ENCODE measurements around the gene RPL21.

Gene RPL21

DNA sequence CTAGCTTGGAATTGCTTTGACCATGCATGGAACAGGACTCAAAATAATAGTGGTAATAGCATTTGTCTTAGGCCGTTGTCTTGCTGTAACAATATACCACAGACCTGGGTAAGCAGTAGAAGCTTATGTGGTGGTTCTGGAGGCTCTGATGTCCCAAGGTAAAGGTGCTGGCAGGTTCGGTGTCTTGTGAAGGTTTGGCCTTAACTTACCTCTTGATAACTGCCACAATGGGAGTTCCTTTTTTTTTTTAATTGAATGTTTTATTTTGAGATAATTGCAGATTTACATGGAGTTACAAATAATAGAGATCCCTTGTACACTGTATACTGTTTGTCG lies 5.8 kb downstream of the RPL21 start:
- Histone ChIP-seq H3K27me3 (no peaks in the 10 kb centered on the region), H3K9ac (no peak overlapping the region), H3K27ac (no peak overlapping the region), H3K4me3 (no peak overlapping the region), H3K9me3 (no peaks in the 10 kb centered on the region), H3K4me1 (peaks cover 19% of the 10 kb centered on the region), H3K36me3 (peaks cover 88% of the 10 kb centered on the region), H3K4me2 (no peak overlapping the region), H4K20me1 (peaks cover 100% of the 10 kb centered on the region)
- no peak for TF ChIP-seq Cebpa-rat (IDR thresholded peaks at IDR 0.05)

DNA sequence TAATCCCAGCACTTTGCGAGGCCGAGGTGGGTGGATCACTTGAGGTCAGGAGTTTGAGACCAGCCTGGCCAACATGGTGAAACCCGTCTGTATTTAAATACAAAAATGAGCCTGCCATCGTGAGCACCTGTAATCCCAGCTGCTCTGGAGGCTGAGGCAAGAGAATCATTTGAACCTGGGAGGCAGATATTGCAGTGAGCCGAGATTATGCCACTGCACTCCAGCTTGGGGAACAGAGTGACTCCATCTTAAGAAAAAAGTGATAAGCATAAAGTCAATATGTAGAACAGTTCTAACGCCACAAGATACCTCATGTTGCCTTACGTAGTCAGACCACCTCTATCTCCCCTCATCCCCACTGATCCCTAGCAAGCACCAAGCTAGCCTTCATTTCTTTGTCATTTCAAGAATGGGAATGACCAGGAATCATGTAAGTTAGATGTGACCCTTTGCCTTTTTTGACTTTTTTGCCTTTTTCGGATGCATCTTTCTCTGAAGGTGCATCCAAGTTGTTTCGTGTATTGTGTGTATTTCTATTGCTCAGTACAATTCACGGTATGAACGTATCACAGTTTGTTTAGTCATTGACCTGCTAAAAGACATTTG lies 6.4 kb downstream of the RPL21 start:
- Histone ChIP-seq H3K4me3 (no peak overlapping the region), H3K9me3 (no peaks in the 10 kb centered on the region), H3K4me2 (no peak overlapping the region), H3K36me3 (peaks cover 93% of the 10 kb centered on the region), H3K27me3 (no peaks in the 10 kb centered on the region), H3K9ac (no peak overlapping the region), H3K27ac (no peak overlapping the region), H3K4me1 (peaks cover 16% of the 10 kb centered on the region), H4K20me1 (peaks cover 100% of the 10 kb centered on the region)
- TF ChIP-seq Cebpa-rat (IDR thresholded peaks at IDR 0.05) = no peak

DNA sequence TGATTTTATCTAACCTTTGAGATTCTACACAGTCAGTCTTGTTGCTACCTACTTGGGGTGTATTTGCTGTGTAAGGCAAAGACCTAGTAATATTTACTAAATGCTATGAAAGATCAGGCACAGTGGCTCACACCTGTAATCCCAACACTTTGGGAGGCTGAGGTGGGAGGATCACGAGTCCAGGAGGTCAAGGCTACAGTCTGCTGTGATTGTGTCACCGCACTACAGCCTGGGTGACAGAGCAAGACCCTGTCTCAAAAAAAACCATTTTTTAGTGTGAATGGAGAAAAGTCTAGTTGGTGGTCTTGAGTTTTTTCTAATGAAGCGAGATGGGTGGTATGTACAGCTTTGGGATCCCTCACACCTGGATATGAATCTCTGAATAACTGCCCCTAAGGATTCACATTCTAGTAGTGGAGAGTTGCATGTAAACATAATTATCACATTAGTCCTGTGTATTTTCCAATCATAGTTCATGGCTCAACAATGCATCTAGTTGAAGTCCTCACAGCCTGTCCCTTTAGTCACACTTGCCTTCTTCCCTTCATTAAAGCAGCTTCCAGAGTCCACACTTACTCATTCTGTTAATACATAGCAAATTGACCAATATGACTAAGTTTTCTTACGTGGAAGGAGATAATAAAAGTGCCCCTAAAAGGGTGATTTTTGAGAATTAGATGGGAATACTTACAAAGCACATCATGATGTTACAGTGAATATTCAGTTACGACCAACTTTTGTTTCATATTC lies 7.5 kb downstream of the RPL21 start:
- no peak overlapping the region for H3K4me3 ChIP-seq
- no peak for TF ChIP-seq Cebpa-rat (IDR thresholded peaks at IDR 0.05)
- no peaks in the 10 kb centered on the region for H3K9me3 ChIP-seq
- H3K4me2 ChIP-seq = no peak overlapping the region
- peaks cover 90% of the 10 kb centered on the region for H3K36me3 ChIP-seq
- no peak overlapping the region for H3K27ac ChIP-seq
- peaks cover 94% of the 10 kb centered on the region for H4K20me1 ChIP-seq
- no peak overlapping the region for H3K9ac ChIP-seq
- peaks cover 5% of the 10 kb centered on the region; the same call in 1 of the 2 replicates for H3K4me1 ChIP-seq
- no peaks in the 10 kb centered on the region for H3K27me3 ChIP-seq

DNA sequence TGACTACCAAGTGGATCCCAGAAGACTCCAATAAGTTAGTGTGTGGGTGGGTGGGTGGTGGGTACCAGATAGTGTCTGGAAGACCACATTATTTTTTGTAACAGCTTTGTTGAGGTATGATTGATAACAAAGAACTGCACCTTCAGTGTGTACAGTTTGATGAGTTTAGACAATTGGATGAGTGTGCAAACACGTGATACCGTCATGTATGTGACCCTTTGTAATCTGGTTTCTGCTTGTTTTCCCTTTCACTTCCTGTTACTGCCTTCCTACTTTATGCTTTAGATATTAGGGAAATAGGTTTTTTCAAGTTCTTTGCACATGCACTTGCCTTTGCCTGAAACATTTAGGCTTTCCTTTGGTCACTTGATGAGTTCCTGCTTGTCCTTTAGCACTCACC lies 8.5 kb downstream of the RPL21 start:
- peaks cover 89% of the 10 kb centered on the region for H4K20me1 ChIP-seq
- TF ChIP-seq Cebpa-rat (IDR thresholded peaks at IDR 0.05) = no peak
- no peak overlapping the region for H3K9ac ChIP-seq
- H3K36me3 ChIP-seq = peaks cover 84% of the 10 kb centered on the region
- no peaks in the 10 kb centered on the region for H3K27me3 ChIP-seq
- H3K27ac ChIP-seq = no peak overlapping the region
- no peaks in the 10 kb centered on the region for H3K9me3 ChIP-seq
- no peak overlapping the region for H3K4me3 ChIP-seq
- no peak overlapping the region for H3K4me2 ChIP-seq
- 0 out of 2 replicates have a peak, but pooled peaks cover 4% of the 10 kb centered on the region for H3K4me1 ChIP-seq

- no peak for TF ChIP-seq Cebpa-rat (IDR thresholded peaks at IDR 0.05)
- no peaks in the 10 kb centered on the region for H3K9me3 ChIP-seq
- no peak overlapping the region for H3K27ac ChIP-seq
- H4K20me1 ChIP-seq = peaks cover 79% of the 10 kb centered on the region
- H3K4me3 ChIP-seq = no peak overlapping the region
- H3K36me3 ChIP-seq = peaks cover 78% of the 10 kb centered on the region
- H3K4me2 ChIP-seq = no peak overlapping the region
- no peaks in the 10 kb centered on the region for H3K27me3 ChIP-seq
- no peak overlapping the region for H3K9ac ChIP-seq
- 0 out of 2 replicates have a peak, but pooled peaks cover 4% of the 10 kb centered on the region for H3K4me1 ChIP-seq
Measured at GRCh38 chr13:27261396-27261795, 10.0 kb downstream of the RPL21 start.

GRCh38 chr13:27263438-27263837 lies 12.1 kb downstream of the RPL21 start:
- peaks cover 58% of the 10 kb centered on the region for H4K20me1 ChIP-seq
- H3K36me3 ChIP-seq = peaks cover 57% of the 10 kb centered on the region
- no peak overlapping the region for H3K4me2 ChIP-seq
- no peak overlapping the region for H3K4me3 ChIP-seq
- no peaks in the 10 kb centered on the region for H3K9me3 ChIP-seq
- 0 out of 2 replicates have a peak, but pooled peaks cover 4% of the 10 kb centered on the region for H3K4me1 ChIP-seq
- TF ChIP-seq Cebpa-rat (IDR thresholded peaks at IDR 0.05) = no peak
- H3K27me3 ChIP-seq = no peaks in the 10 kb centered on the region
- H3K9ac ChIP-seq = no peak overlapping the region
- no peak overlapping the region for H3K27ac ChIP-seq

DNA sequence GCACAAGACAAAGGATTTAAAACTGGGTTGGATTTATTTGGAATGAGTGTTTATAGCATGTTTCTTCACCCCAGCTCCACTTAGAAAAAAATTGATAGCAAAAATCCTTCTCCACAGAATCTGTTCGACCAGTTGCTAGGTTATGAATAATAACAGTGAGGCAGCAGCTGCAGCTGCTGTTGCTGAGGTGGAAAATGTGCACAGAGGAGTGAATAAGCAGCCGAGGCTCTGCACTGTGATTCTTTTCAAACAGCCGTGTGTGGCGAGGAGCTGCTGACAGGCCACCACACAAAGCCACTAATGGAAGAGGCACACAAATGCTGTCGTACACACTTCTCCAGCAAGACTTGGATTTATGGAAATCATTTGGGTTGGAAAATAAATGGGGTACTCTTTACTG lies 12.8 kb downstream of the RPL21 start:
- Histone ChIP-seq H3K27me3 (no peaks in the 10 kb centered on the region), H4K20me1 (peaks cover 51% of the 10 kb centered on the region), H3K9ac (no peak overlapping the region), H3K4me3 (no peak overlapping the region), H3K9me3 (no peaks in the 10 kb centered on the region), H3K4me1 (0 out of 2 replicates have a peak, but pooled peaks cover 4% of the 10 kb centered on the region), H3K27ac (no peak overlapping the region), H3K4me2 (no peak overlapping the region), H3K36me3 (peaks cover 50% of the 10 kb centered on the region)
- no peak for TF ChIP-seq Cebpa-rat (IDR thresholded peaks at IDR 0.05)

GRCh38 chr13:27264648-27265047 lies 13.3 kb downstream of the RPL21 start:
- no peak overlapping the region for H3K27ac ChIP-seq
- H4K20me1 ChIP-seq = peaks cover 46% of the 10 kb centered on the region
- no peak for TF ChIP-seq Cebpa-rat (IDR thresholded peaks at IDR 0.05)
- H3K27me3 ChIP-seq = no peaks in the 10 kb centered on the region
- no peak overlapping the region for H3K4me2 ChIP-seq
- H3K4me1 ChIP-seq = 0 out of 2 replicates have a peak, but pooled peaks cover 4% of the 10 kb centered on the region
- H3K36me3 ChIP-seq = peaks cover 45% of the 10 kb centered on the region
- H3K4me3 ChIP-seq = no peak overlapping the region
- no peak overlapping the region for H3K9ac ChIP-seq
- H3K9me3 ChIP-seq = no peaks in the 10 kb centered on the region

DNA sequence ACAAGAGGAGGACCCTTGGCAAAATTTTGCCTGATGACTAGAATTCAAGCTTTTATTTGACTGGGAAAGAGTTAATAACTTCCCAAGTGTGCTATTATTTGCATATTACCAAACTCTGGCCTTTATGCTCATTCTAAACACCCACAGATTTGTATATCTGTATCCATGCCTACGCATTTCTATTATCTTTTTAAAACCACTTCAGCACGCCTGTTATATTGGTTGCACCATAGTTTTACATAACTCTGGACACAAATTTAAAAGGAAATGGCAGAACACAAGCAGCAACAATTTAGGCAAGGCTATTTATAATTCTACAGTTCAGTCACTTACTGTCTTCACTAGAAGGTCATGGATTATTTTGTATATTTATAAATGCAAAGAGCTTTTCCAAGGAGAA lies 15.6 kb downstream of the RPL21 start:
- H3K27ac ChIP-seq = no peak overlapping the region
- H3K9ac ChIP-seq = no peak overlapping the region
- no peaks in the 10 kb centered on the region for H3K27me3 ChIP-seq
- H4K20me1 ChIP-seq = peaks cover 24% of the 10 kb centered on the region
- H3K36me3 ChIP-seq = peaks cover 23% of the 10 kb centered on the region
- no peak for TF ChIP-seq Cebpa-rat (IDR thresholded peaks at IDR 0.05)
- no peak overlapping the region for H3K4me2 ChIP-seq
- peaks cover 8% of the 10 kb centered on the region; the same call in 1 of the 2 replicates for H3K4me1 ChIP-seq
- H3K9me3 ChIP-seq = no peaks in the 10 kb centered on the region
- H3K4me3 ChIP-seq = no peak overlapping the region

DNA sequence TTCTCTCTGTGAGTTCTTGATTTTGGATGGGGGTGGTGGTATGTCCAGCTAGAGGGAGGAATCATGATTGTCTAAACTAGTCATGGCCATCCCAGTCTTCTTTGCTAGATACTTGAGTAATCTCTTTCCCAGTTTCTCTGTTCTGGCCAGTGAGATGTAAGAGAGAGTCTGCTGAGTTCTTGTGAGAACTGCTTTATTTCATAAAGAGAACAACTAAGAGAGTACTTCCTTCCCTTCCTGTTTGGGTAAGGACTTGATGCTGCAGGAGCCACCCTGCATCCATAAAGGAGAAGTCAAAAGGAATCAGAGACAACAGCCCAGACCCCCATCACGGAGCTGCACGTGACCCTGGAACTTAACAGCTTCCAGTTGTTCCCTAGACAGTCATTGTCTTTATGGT lies 16.2 kb downstream of the RPL21 start:
- H3K9me3 ChIP-seq = no peaks in the 10 kb centered on the region

More for the DNA sequence above, 16.2 kb downstream of the RPL21 start:
- Histone ChIP-seq H3K27me3 (no peaks in the 10 kb centered on the region), H3K4me3 (no peak overlapping the region), H3K9ac (no peak overlapping the region), H3K36me3 (peaks cover 16% of the 10 kb centered on the region; the same call in 1 of the 2 replicates), H4K20me1 (peaks cover 17% of the 10 kb centered on the region), H3K4me2 (no peak overlapping the region), H3K4me1 (peaks cover 6% of the 10 kb centered on the region; the same call in 1 of the 2 replicates), H3K27ac (no peak overlapping the region)
- TF ChIP-seq Cebpa-rat (IDR thresholded peaks at IDR 0.05) = no peak

Measured in BLaER1 (cell line).